Stimulated activated CD4-positive, alpha-beta T cell treated with anti-CD3 and anti-CD28 coated beads, TNF-alpha, amount 100 ng/mL, for 48 hours (primary cell): Measurements from ENCODE around the gene PKDCC.
A peak's percentile ranks its signal among the peaks of the same experiment; 100 is the strongest.

Source experiments
- DNase-seq, 3 donors: peaks; one replicate each; pipeline ENCODE4 v3.0.0-alpha.2; 2020; ENCODE audit warnings: low read depth in 3 of 3

PKDCC gene

GRCh38 chr2:42086500-42086953 is 38.7 kb downstream of the PKDCC start:
- DNase-seq = no peak

GRCh38 chr2:42087137-42087856 is 39.5 kb downstream of the PKDCC start:
- DNase-seq = no peak

GRCh38 chr2:42087857-42088195 is 40.0 kb downstream of the PKDCC start:
- no peak for DNase-seq

- peak; percentile 51 to 67 (median 58) for DNase-seq
These were observed 41.6 kb downstream of the PKDCC start for GRCh38 chr2:42089340-42089925.

GRCh38 chr2:42090216-42090615 is 42.4 kb downstream of the PKDCC start:
- no peak for DNase-seq

- DNase-seq = no peak
These were observed 43.9 kb downstream of the PKDCC start for GRCh38 chr2:42091671-42092070.

- DNase-seq = no peak
These were observed 44.5 kb downstream of the PKDCC start for GRCh38 chr2:42092084-42092996.

GRCh38 chr2:42094114-42094513 is 46.3 kb downstream of the PKDCC start:
- no peak for DNase-seq

- DNase-seq = peak in 1 of 3 donors; percentile 55
These were observed 48.1 kb downstream of the PKDCC start for GRCh38 chr2:42095923-42096408.

- DNase-seq = no peak
These were observed 49.2 kb downstream of the PKDCC start for GRCh38 chr2:42096869-42097591.

GRCh38 chr2:42098571-42099437 is 51.0 kb downstream of the PKDCC start:
- no peak for DNase-seq

- DNase-seq = no peak
These were observed 51.8 kb downstream of the PKDCC start for GRCh38 chr2:42099438-42100173.

GRCh38 chr2:42100683-42101205 is 52.9 kb downstream of the PKDCC start:
- DNase-seq = no peak

- DNase-seq = peak in 1 of 3 donors; percentile 41
These were observed 53.6 kb downstream of the PKDCC start for GRCh38 chr2:42101206-42102023.

GRCh38 chr2:42102024-42102590 is 54.3 kb downstream of the PKDCC start:
- peak; percentile 47 to 69 (median 66) for DNase-seq

GRCh38 chr2:42102591-42103450 is 55.0 kb downstream of the PKDCC start:
- DNase-seq = no peak

GRCh38 chr2:42103829-42104228 is 56.0 kb downstream of the PKDCC start:
- no peak for DNase-seq

GRCh38 chr2:42104621-42105020 is 56.8 kb downstream of the PKDCC start:
- DNase-seq = no peak
